OCI-LY7 (cell line): ENCODE data around the gene TAGLN. TPM values are rescaled to one million over a fixed set of nuclear protein-coding genes. Genes with fewer than 3 reads are reported as not detected.

ENCODE experiments used
- BruUV-seq: library from RNA; stranded (reverse); fragments of 400-500 nt; replicated peaks from 2 replicates; lab custom pipeline; 2021; lab: Mats Ljungman, UMichigan
- CTCF ChIA-PET: fragments of 300-600 bp; sonication (Branson Sonifier 250); formaldehyde crosslinking; loops from one replicate; lab custom pipeline; 2022; ENCODE audit warnings: antibody characterized with exemption; ENCODE audit not compliant: unreplicated experiment; lab: Charles Lee
- POLR2A ChIA-PET: fragments of 300-600 bp; sonication (Branson Sonifier 250); formaldehyde crosslinking; loops from one replicate; lab custom pipeline; 2022; ENCODE audit warnings: antibody characterized with exemption; lab: Charles Lee
- DNase-seq: peaks from one replicate; pipeline ENCODE4 v3.0.0-alpha.2; 2015; ENCODE audit warnings: low spot score
- H2AFZ ChIP-seq: fragments of 200-600 bp; sonication (generic), shearing (Covaris generic); 2 replicates; pipeline ENCODE4 v1.6.1; 2014; ENCODE audit warnings: mild to moderate bottlenecking, antibody characterized with exemption, low read length, moderate library complexity
- H3K27ac ChIP-seq: fragments of 200-600 bp; sonication (generic); 2 replicates; pipeline ENCODE4 v1.5.1; 2014; ENCODE audit warnings: mixed run types, low read depth, mild to moderate bottlenecking, moderate library complexity, low read length, inconsistent platforms; ENCODE audit not compliant: poor library complexity, severe bottlenecking
- H3K36me3 ChIP-seq: fragments of 200-600 bp; sonication (generic); 2 replicates; pipeline ENCODE4 v1.6.1; 2014; ENCODE audit warnings: mild to moderate bottlenecking, antibody characterized with exemption, low read length, moderate library complexity, mixed read lengths; ENCODE audit not compliant: insufficient read depth
- H3K4me1 ChIP-seq: fragments of 200-600 bp; sonication (generic); 2 replicates; pipeline ENCODE4 v1.5.1; 2014; ENCODE audit warnings: mild to moderate bottlenecking, low read length; ENCODE audit not compliant: insufficient read depth, poor library complexity, severe bottlenecking
- H3K4me2 ChIP-seq: fragments of 200-600 bp; sonication (generic); 2 replicates; pipeline ENCODE4 v1.6.1; 2014; ENCODE audit warnings: mild to moderate bottlenecking, low read length
- H3K4me3 ChIP-seq: fragments of 200-600 bp; sonication (generic); 2 replicates; pipeline ENCODE4 v1.5.1; 2014; ENCODE audit warnings: mild to moderate bottlenecking, low read depth, low read length; ENCODE audit not compliant: poor library complexity, severe bottlenecking
- H3K79me2 ChIP-seq: fragments of 200-600 bp; sonication (generic); 2 replicates; pipeline ENCODE4 v1.6.1; 2016; ENCODE audit warnings: low read depth, mild to moderate bottlenecking, low read length, moderate library complexity, mixed read lengths; ENCODE audit not compliant: insufficient read depth
- H3K9me2 ChIP-seq: fragments of 200-600 bp; sonication (generic); 2 replicates; pipeline ENCODE4 v1.6.1; 2016; ENCODE audit warnings: mild to moderate bottlenecking, low read length, mixed read lengths; ENCODE audit not compliant: insufficient read depth
- H3K9me3 ChIP-seq: fragments of 200-600 bp; sonication (generic); 2 replicates; pipeline ENCODE4 v1.6.1; 2014; ENCODE audit warnings: mild to moderate bottlenecking, mixed run types, low read length, mixed read lengths
- H4K20me1 ChIP-seq: fragments of 200-600 bp; sonication (generic); 2 replicates; pipeline ENCODE4 v1.6.1; 2014; ENCODE audit warnings: mild to moderate bottlenecking, antibody characterized with exemption, low read length, moderate library complexity, mixed read lengths; ENCODE audit not compliant: insufficient read depth
- CTCF ChIP-seq: fragments of 200-600 bp; sonication (generic); conservative IDR thresholded peaks from 2 replicates; pipeline ENCODE4 v1.5.1; 2014; ENCODE audit warnings: mild to moderate bottlenecking, antibody characterized with exemption, low read length, moderate library complexity, mixed read lengths
- EZH2phosphoT487 ChIP-seq: fragments of 200-600 bp; sonication (generic); IDR thresholded peaks from 2 replicates; pipeline ENCODE4 v1.6.1; 2018; ENCODE audit warnings: low read depth, borderline replicate concordance, mild to moderate bottlenecking, mixed run types, antibody characterized with exemption, low read length, moderate library complexity, mixed read lengths
- intact Hi-C: fragments of 100-400 bp; cut with micrococcal nuclease; formaldehyde crosslinking; loops from one replicate; pipeline ENCODE4 v1.10.0; 2022; ENCODE audit not compliant: unreplicated experiment
- total RNA-seq, 2 experiments: library from RNA; depleted of rRNA in 1 of 2; stranded (reverse); fragments of >200 nt in 1 of 2; shearing (Covaris generic) in 1 of 2; gene quantifications; 2 replicates each; pipeline ENCODE4 v1.2.3, GENCODE V29; 2014 to 2022

TAGLN gene
- total RNA-seq, 2 experiments from 2014 or later, result 5.4 to 7.4 TPM

DNA sequence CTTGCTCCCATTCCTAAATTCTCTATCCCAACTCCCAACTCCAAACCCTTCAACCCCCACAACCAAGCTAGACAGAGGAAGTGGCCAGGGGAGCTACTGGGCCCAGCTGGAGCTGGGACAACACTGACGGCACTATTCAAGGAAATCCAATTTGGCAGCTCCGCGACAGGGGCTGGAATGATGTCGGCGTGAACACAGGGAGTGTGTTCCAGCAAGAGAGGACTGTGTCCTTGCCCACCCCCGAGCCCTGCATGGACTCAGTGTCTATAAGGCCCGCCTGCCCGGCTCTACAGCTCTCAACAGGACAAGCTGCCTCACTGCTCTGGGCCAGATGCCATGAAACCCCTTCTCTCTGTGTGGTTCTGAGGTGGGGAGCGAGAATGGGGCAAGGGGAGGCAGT lies 21.4 kb downstream of the TAGLN start:
- H3K79me2 ChIP-seq, result no peaks in the 10 kb centered on the region
- no peak overlapping the region for H3K27ac ChIP-seq
- H3K4me2 ChIP-seq, result no peak overlapping the region
- H3K36me3 ChIP-seq, result peaks cover 95% of the 10 kb centered on the region
- no peak for DNase-seq
- CTCF ChIA-PET, result no interaction called here
- H4K20me1 ChIP-seq, result no peaks in the 10 kb centered on the region
- no peaks in the 10 kb centered on the region for H3K9me2 ChIP-seq
- no TSS peak for BruUV-seq
- TF ChIP-seq EZH2phosphoT487 (no peak), CTCF (no peak)
- H3K9me3 ChIP-seq, result no peaks in the 10 kb centered on the region
- H2AFZ ChIP-seq, result no peak overlapping the region
- no peaks in the 10 kb centered on the region for H3K4me1 ChIP-seq
- intact Hi-C loops, result no loop called here
- POLR2A ChIA-PET, result no interaction called here
- no peak overlapping the region for H3K4me3 ChIP-seq

DNA sequence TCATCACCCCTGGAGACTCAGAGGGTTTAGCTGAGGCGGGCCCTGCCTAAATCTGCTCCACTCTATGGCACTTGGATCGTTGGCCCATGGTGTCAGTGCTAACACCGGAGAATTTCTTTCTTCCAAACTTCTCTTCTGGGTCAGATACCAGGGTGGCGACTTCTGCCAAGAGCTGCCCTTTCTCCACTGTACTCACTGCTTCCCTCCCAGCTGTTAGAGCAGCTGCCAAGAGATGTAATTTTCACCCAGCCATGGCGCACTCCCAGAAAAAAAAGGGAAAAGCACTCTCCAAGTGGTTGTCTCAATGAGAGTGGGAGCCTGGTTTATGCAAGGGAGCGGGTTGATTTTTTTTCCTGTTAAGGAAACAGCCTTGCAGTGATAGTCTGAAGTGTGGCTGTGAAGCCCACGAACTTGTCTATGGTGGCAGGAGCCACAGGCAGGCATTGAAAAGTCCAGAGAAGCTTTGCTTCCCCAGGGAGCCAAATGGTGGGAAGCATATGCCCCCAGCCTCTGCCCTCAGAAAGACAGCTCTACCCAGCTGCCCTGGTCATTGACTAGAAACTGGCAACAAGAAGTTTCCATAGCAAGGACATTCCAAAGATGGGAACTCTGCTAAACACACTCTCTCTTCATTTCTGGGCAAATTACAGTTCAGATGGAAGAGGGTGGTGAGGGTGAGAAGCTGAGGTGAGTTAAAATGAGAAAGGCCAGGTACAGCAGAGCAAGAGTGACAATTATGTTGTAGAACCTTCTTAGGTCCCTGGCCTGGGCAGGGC lies 22.0 kb downstream of the TAGLN start:
- Histone ChIP-seq H3K4me1 (no peaks in the 10 kb centered on the region), H3K36me3 (peaks cover 94% of the 10 kb centered on the region), H3K4me2 (no peak overlapping the region), H3K9me3 (no peaks in the 10 kb centered on the region), H2AFZ (no peak overlapping the region), H3K79me2 (no peaks in the 10 kb centered on the region), H3K27ac (no peak overlapping the region), H4K20me1 (no peaks in the 10 kb centered on the region), H3K9me2 (no peaks in the 10 kb centered on the region), H3K4me3 (no peak overlapping the region)
- ChIA-PET CTCF (no interaction called here), POLR2A (interaction anchor here (0.9 to 1.3 kb wide), 2 partner anchors 10 to 37 kb away, joined by 3 to 10 read pairs; no protein-coding TSS in a partner anchor)
- intact Hi-C loops, result no loop called here
- DNase-seq, result no peak
- BruUV-seq, result no TSS peak
- no peak for TF ChIP-seq CTCF
- no peak for TF ChIP-seq EZH2phosphoT487
